GM20000 (cell line): ENCODE measurements around the gene CSGALNACT2.

Experiments
- DNase-seq: peaks from one replicate; pipeline ENCODE4 v3.0.0; 2012; ENCODE audit warnings: low spot score
- CTCF ChIP-seq: IDR thresholded peaks from 2 replicates; pipeline ENCODE4 v1.5.1; 2012; ENCODE audit warnings: mild to moderate bottlenecking, control low read depth; ENCODE audit errors: extremely low read depth, missing control alignments

The CSGALNACT2 gene

GRCh38 chr10:43201545-43202131 lies 63.4 kb downstream of the CSGALNACT2 start:
- TF ChIP-seq CTCF = no peak

GRCh38 chr10:43202224-43202656 lies 64.0 kb downstream of the CSGALNACT2 start:
- DNase-seq = peak; percentile 83
- peak; percentile 51 for TF ChIP-seq CTCF

More at GRCh38 chr10:43201545-43202131, 63.4 kb downstream of the CSGALNACT2 start:
- peak; percentile 17 for DNase-seq

GRCh38 chr10:43202657-43203447 lies 64.6 kb downstream of the CSGALNACT2 start:
- no peak for TF ChIP-seq CTCF
- peak; percentile 84 for DNase-seq

GRCh38 chr10:43203448-43204041 lies 65.3 kb downstream of the CSGALNACT2 start:
- peak; percentile 52 for DNase-seq
- no peak for TF ChIP-seq CTCF

- DNase-seq = peak; percentile 21
- TF ChIP-seq CTCF = no peak
These were observed 66.0 kb downstream of the CSGALNACT2 start for GRCh38 chr10:43204042-43204942.

GRCh38 chr10:43204943-43205671 lies 66.9 kb downstream of the CSGALNACT2 start:
- DNase-seq = peak; percentile 85

More at GRCh38 chr10:43204943-43205671, 66.9 kb downstream of the CSGALNACT2 start:
- peak; percentile 66 for TF ChIP-seq CTCF
